GM12878 (cell line): Measurements from ENCODE around the gene CDH4. TPM values are rescaled to one million over a fixed set of nuclear protein-coding genes. Genes with fewer than 3 reads are reported as not detected.

Source experiments
- ATAC-seq: fragments of 200-7000 bp; cut with Tn5 transposase; 3 replicates; pipeline ENCODE4 v1.9.1; 2020; ENCODE audit warnings: mild to moderate bottlenecking, moderate library complexity
- BruUV-seq: library from RNA; stranded (reverse); fragments of 400-500 nt; replicated peaks from 2 replicates; lab custom pipeline; 2021; lab: Mats Ljungman, UMichigan
- CTCF ChIA-PET: fragments of 300-600 bp; sonication (Branson Sonifier 250); formaldehyde crosslinking; extraction: SDS; loops from one replicate; lab custom pipeline; 2021; ENCODE audit warnings: inconsistent platforms; lab: Yijun Ruan, JAX
- POLR2A ChIA-PET: fragments of 350-600 bp; formaldehyde crosslinking; extraction: SDS; loops from one replicate; lab custom pipeline; 2021; ENCODE audit warnings: inconsistent platforms; lab: Charles Lee
- RAD21 ChIA-PET: fragments of 300-600 bp; sonication (Branson Sonifier 250); formaldehyde crosslinking; loops from one replicate; lab custom pipeline; 2023; ENCODE audit warnings: antibody characterized with exemption; ENCODE audit not compliant: unreplicated experiment; lab: Charles Lee
- SMC1A ChIA-PET: fragments of 300-600 bp; sonication (Branson Sonifier 250); formaldehyde crosslinking; loops from one replicate; lab custom pipeline; 2023; ENCODE audit not compliant: unreplicated experiment, uncharacterized antibody; lab: Charles Lee
- DNase-seq: peaks from one replicate; pipeline ENCODE4 v3.0.0-alpha.2; 2011; ENCODE audit warnings: low read depth, low spot score
- FAIRE-seq: peaks from 3 replicates; lab custom pipeline; 2011; peaks lifted over from hg19 to GRCh38; lab: Jason Lieb, UNC
- H2AFZ ChIP-seq: 2 replicates; pipeline ENCODE4 v1.6.0; 2011; ENCODE audit warnings: low read depth, low read length, control low read depth; ENCODE audit not compliant: control insufficient read depth
- H3K27ac ChIP-seq: 2 replicates; pipeline ENCODE4 v1.5.1; 2011; ENCODE audit warnings: control low read depth; ENCODE audit not compliant: control insufficient read depth, insufficient read depth
- H3K27me3 ChIP-seq, 2 experiments: replicated peaks in 1 of 2; 2 replicates each; pipeline versions ENCODE4 v1.6.0 to v1.6.1; 2011; ENCODE audit warnings: low read length in 1 of 2; ENCODE audit not compliant: control insufficient read depth in 2 of 2, insufficient read depth in 2 of 2
- H3K36me3 ChIP-seq, 2 experiments: 2 replicates each; pipeline ENCODE4 v1.5.1; 2011; ENCODE audit warnings: low read length in 1 of 2; ENCODE audit not compliant: control insufficient read depth in 2 of 2, insufficient read depth in 2 of 2
- H3K4me1 ChIP-seq: 2 replicates; pipeline ENCODE4 v1.6.1; 2011; ENCODE audit warnings: mild to moderate bottlenecking, low read length, moderate library complexity, mixed read lengths; ENCODE audit not compliant: control insufficient read depth, insufficient read depth
- H3K4me2 ChIP-seq: 2 replicates; pipeline ENCODE4 v1.6.0; 2011; ENCODE audit warnings: control low read depth; ENCODE audit not compliant: control insufficient read depth, insufficient read depth
- H3K4me3 ChIP-seq: fragments of 200-600 bp; sonication (generic); 2 replicates; pipeline ENCODE4 v1.5.1; 2016
- H3K79me2 ChIP-seq: 2 replicates; pipeline ENCODE4 v1.6.0; 2011; ENCODE audit warnings: low read length; ENCODE audit not compliant: control insufficient read depth, insufficient read depth
- H3K9ac ChIP-seq: 2 replicates; pipeline ENCODE4 v1.8.0; 2011; ENCODE audit warnings: low read length, control low read depth, mixed read lengths; ENCODE audit not compliant: control insufficient read depth, insufficient read depth
- H3K9me3 ChIP-seq: replicated peaks from 3 replicates; pipeline ENCODE4 v1.5.1; 2011; ENCODE audit warnings: mild to moderate bottlenecking, low read length; ENCODE audit not compliant: control insufficient read depth, insufficient read depth
- H4K20me1 ChIP-seq: 2 replicates; pipeline ENCODE4 v1.6.0; 2011; ENCODE audit not compliant: control insufficient read depth, insufficient read depth
- ATF3 ChIP-seq: IDR thresholded peaks from 2 replicates; pipeline ENCODE4 v1.6.1; 2011; ENCODE audit warnings: low read depth, mild to moderate bottlenecking, low read length, moderate library complexity, borderline replicate concordance; ENCODE audit errors: extremely low read depth
- FOXM1 ChIP-seq: IDR thresholded peaks from 2 replicates; pipeline ENCODE4 v1.6.1; 2012; ENCODE audit warnings: low read depth, mild to moderate bottlenecking, inconsistent platforms, low read length, moderate library complexity
- HCFC1 ChIP-seq: fragments of 150-350 bp; IDR thresholded peaks from 2 replicates; pipeline ENCODE4 v1.6.1; 2014; ENCODE audit warnings: low read length
- KDM1A ChIP-seq: fragments of 200-600 bp; sonication (generic); IDR thresholded peaks from 2 replicates; pipeline ENCODE4 v1.6.1; 2016; ENCODE audit warnings: borderline replicate concordance
- MYB ChIP-seq: fragments of 150-350 bp; IDR thresholded peaks from 2 replicates; pipeline ENCODE4 v1.6.1; 2014; ENCODE audit warnings: mild to moderate bottlenecking, low read depth, low read length, borderline replicate concordance
- NFYB ChIP-seq: IDR thresholded peaks from 2 replicates; pipeline ENCODE4 v1.6.1; 2011; ENCODE audit warnings: low read depth, mild to moderate bottlenecking, low read length, improper control_type of control experiment, moderate library complexity; ENCODE audit not compliant: insufficient read depth
- NKRF ChIP-seq: fragments of 450-650 bp; conservative IDR thresholded peaks from 2 replicates; pipeline ENCODE4 v1.6.1; 2017; ENCODE audit warnings: mild to moderate bottlenecking, moderate library complexity
- POLR2A ChIP-seq: IDR thresholded peaks from 2 replicates; pipeline ENCODE4 v1.6.1; 2011; ENCODE audit warnings: low read depth, mild to moderate bottlenecking, low read length
- POLR2AphosphoS5 ChIP-seq: IDR thresholded peaks from 2 replicates; pipeline ENCODE4 v1.6.1; 2011; ENCODE audit warnings: mild to moderate bottlenecking, low read length, inconsistent platforms
- ZBTB11 ChIP-seq: fragments of 450-650 bp; formaldehyde crosslinking; IDR thresholded peaks from 2 replicates; pipeline ENCODE4 v1.5.0; 2022; ENCODE audit warnings: mild to moderate bottlenecking, missing genetic modification characterization
- ZNF24 ChIP-seq: fragments of 450-650 bp; IDR thresholded peaks from 2 replicates; pipeline ENCODE4 v1.6.1; 2017; ENCODE audit warnings: antibody characterized with exemption, mild to moderate bottlenecking
- WGBS: methylation state at CpG from one replicate; pipeline ENCODE4 v1.1.6; 2016; ENCODE audit warnings: low lambda C conversion rate; ENCODE audit not compliant: insufficient replicate concordance, insufficient coverage; ENCODE audit errors: missing lambda C conversion rate; 5-methylcytosine and 5-hydroxymethylcytosine counted together
- in situ Hi-C: fragments of 300-500 bp; cut with MboI; formaldehyde crosslinking; loops from 9 replicates; pipeline ENCODE4 v1.14.3; 2018; ENCODE audit warnings: mixed read lengths
- intact Hi-C: fragments of 100-400 bp; cut with micrococcal nuclease; formaldehyde crosslinking; loops from one replicate; pipeline ENCODE4 v1.14.2; 2022; ENCODE audit not compliant: unreplicated experiment
- polyA plus RNA-seq, 11 experiments: library from polyadenylated mRNA; depleted of rRNA in 4 of 11; unstranded in 6 of 11; stranded (reverse) in 5 of 11; fragments of >200 nt; fragmentation: Nextera tagmentation in 4 of 11; fragmentation: Illumina TruSeq in 1 of 11; extraction: Ambion mirVana in 4 of 11; extraction: Trizol in 1 of 11; gene quantifications; 1 replicate in 1 of 11; 2 replicates in 10 of 11; pipeline versions ENCODE4 v1.2.1 to v1.2.3, GENCODE V29; 2011 to 2016; ENCODE audit warnings: inconsistent platforms in 2 of 11, missing spikeins in 2 of 11, low read depth in 1 of 11
- total RNA-seq, 4 experiments: library from RNA; depleted of rRNA in 3 of 4; stranded (reverse); fragments of >200 nt in 3 of 4; fragmentation: Illumina TruSeq in 1 of 4; extraction: Trizol in 1 of 4; gene quantifications; 2 replicates each; pipeline versions ENCODE4 v1.2.1 to v1.2.3, GENCODE V29; 2013 to 2021

Gene CDH4
- total and polyA plus RNA-seq, 10 of the 15 experiments (the other 5 are each of a cell fraction or from before 2014, with no cell fraction given) = not detected

- Histone ChIP-seq H3K4me3 (no peak overlapping the region), H3K4me1 (no peaks in the 10 kb centered on the region), H3K9me3 (no peaks in the 10 kb centered on the region), H3K27me3 (no peaks in the 10 kb centered on the region), H2AFZ (no peak overlapping the region), H3K4me2 (no peak overlapping the region), H3K36me3 (peaks cover 3 to 13% of the 10 kb centered on the region in 2 experiments; a peak in 3 of 4 replicates), H3K9ac (no peak overlapping the region), H3K27ac (no peak overlapping the region), H3K79me2 (no peaks in the 10 kb centered on the region), H4K20me1 (no peaks in the 10 kb centered on the region)
- DNase-seq (no peak), FAIRE-seq (no peak), ATAC-seq (no peak)
- CTCF ChIA-PET = no interaction called here
- no peak for TF ChIP-seq NKRF
- TF ChIP-seq KDM1A = no peak
- TF ChIP-seq HCFC1 = no peak
- no peak for TF ChIP-seq ZBTB11
- no peak for TF ChIP-seq FOXM1
- TF ChIP-seq MYB = no peak
- TF ChIP-seq NFYB = no peak
- TF ChIP-seq ATF3 = no peak
- TF ChIP-seq POLR2AphosphoS5 = no peak
- TF ChIP-seq POLR2A = no peak
- TF ChIP-seq ZNF24 = no peak
- SMC1A ChIA-PET = no interaction called here
- intact Hi-C loops = no loop called here
- BruUV-seq = no TSS peak
- POLR2A ChIA-PET = no interaction called here
- 91% methylated on average over 6 of the region's 6 CpGs for WGBS
- RAD21 ChIA-PET = no interaction called here
- in situ Hi-C loops = no loop called here
Measured at GRCh38 chr20:61985096-61985495, 733.0 kb downstream of the CDH4 start.
